Astrocyte (in vitro differentiated cells and primary cell): Measurements from ENCODE around the gene KLHL22.

ENCODE experiments used
- CTCF ChIP-seq: IDR thresholded peaks from 2 replicates; pipeline ENCODE4 v1.5.1; 2011; ENCODE audit warnings: low read depth, mild to moderate bottlenecking, inconsistent platforms, low read length, moderate library complexity; ENCODE audit not compliant: insufficient read depth
- EZH2 ChIP-seq: IDR thresholded peaks from 2 replicates; pipeline ENCODE4 v1.6.1; 2012; ENCODE audit warnings: mild to moderate bottlenecking, low read length, inconsistent platforms; ENCODE audit not compliant: insufficient read depth

- TF ChIP-seq CTCF (no peak), EZH2 (no peak)
These were observed 30.5 kb downstream of the KLHL22 start for GRCh38 chr22:20464912-20465758.
